Lower lobe of right lung (tissue), 2 donors: ENCODE data around the gene SGSM1. TPM values are rescaled to one million over a fixed set of nuclear protein-coding genes. Genes with fewer than 3 reads are reported as not detected.
A peak's percentile ranks its signal among the peaks of the same experiment; 100 is the strongest.
"Not testable (repeated sequence)": the region's sequence is repeated elsewhere in the genome, so short reads cannot be mapped to it uniquely, and the experiment has no call there.

Source experiments
- ATAC-seq, 2 donors: fragments of 200-7000 bp; cut with Tn5 transposase; one replicate each; pipeline ENCODE4 v1.9.1; 2020 to 2022; ENCODE audit warnings: mild to moderate bottlenecking in 2 of 2, moderate library complexity in 2 of 2
- DNase-seq: peaks from one replicate; pipeline ENCODE4 v3.0.0-alpha.2; 2020
- H3K27ac ChIP-seq: fragments of 200-600 bp; one replicate; pipeline ENCODE4 v1.8.0; 2022
- H3K27me3 ChIP-seq: fragments of 200-600 bp; one replicate; pipeline ENCODE4 v1.8.0; 2022; ENCODE audit warnings: low read depth
- H3K36me3 ChIP-seq: fragments of 200-600 bp; one replicate; pipeline ENCODE4 v1.8.0; 2022; ENCODE audit warnings: mild to moderate bottlenecking
- H3K4me1 ChIP-seq: fragments of 200-600 bp; one replicate; pipeline ENCODE4 v1.8.0; 2022
- H3K4me3 ChIP-seq: fragments of 200-600 bp; one replicate; pipeline ENCODE4 v1.8.0; 2022; ENCODE audit warnings: mild to moderate bottlenecking
- H3K9me3 ChIP-seq: fragments of 200-600 bp; one replicate; pipeline ENCODE4 v1.8.0; 2022
- intact Hi-C: fragments of 100-400 bp; cut with DNase I; formaldehyde crosslinking; loops from one replicate; pipeline ENCODE4 v1.11.0; 2022
- total RNA-seq: library from RNA; stranded (reverse); fragmentation: NEBNext Ultra II Directional; extraction: Animal tissue kit (Norgen Biotek cat#: 25700); gene quantifications from one replicate; pipeline ENCODE4 v1.2.1, GENCODE V29; 2021
- TF ChIP-seq, protein P1 (sequence below): fragments of 200-600 bp; IDR thresholded peaks from one replicate; pipeline ENCODE4 v1.8.0; 2022; ENCODE audit warnings: antibody characterized with exemption, mild to moderate bottlenecking
- donor health status: DM: no; HTN: yes; CAD: no; lungs with severe emphysema.

The SGSM1 gene
- total RNA-seq, 1 donor from 2014 or later, result 2.9 TPM

DNA sequence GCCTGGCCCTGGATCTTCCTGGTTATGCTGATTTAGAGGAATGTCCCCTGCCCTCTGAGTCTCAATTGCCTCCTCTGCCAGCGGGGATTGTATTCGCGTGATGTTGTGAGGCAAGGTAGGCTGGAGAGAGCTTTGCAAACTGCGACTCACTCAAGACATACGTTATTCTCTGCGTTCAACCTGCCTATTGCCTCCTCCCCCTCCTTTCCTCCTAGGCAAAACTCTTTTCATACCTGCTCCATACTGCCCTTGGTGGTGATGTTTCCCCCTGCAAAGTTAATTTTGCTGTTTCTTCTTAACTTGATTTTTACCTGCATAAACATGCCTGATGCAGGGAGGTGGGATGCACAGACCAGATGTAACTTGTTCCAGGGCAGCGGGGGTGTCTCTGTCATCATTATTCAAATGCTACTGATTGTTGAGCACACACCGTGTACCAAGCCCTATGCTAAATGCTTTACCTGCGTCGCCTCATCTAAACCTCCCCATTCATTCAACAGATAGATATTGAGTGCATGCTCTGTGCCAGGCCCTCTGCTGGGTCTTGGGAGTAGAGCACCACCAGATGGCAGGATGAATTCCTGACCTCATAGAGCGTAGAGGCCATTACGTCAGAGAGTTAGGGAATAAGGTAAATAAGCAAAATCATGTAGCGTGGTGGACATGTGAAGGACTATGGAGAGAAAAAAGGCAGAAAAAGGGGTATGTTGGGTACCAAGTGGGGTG is 29.0 kb downstream of the SGSM1 start:
- no peak for ATAC-seq
- TF ChIP-seq, protein P1, sequence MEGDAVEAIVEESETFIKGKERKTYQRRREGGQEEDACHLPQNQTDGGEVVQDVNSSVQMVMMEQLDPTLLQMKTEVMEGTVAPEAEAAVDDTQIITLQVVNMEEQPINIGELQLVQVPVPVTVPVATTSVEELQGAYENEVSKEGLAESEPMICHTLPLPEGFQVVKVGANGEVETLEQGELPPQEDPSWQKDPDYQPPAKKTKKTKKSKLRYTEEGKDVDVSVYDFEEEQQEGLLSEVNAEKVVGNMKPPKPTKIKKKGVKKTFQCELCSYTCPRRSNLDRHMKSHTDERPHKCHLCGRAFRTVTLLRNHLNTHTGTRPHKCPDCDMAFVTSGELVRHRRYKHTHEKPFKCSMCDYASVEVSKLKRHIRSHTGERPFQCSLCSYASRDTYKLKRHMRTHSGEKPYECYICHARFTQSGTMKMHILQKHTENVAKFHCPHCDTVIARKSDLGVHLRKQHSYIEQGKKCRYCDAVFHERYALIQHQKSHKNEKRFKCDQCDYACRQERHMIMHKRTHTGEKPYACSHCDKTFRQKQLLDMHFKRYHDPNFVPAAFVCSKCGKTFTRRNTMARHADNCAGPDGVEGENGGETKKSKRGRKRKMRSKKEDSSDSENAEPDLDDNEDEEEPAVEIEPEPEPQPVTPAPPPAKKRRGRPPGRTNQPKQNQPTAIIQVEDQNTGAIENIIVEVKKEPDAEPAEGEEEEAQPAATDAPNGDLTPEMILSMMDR, result no peak
- Histone ChIP-seq H3K27me3 (no peaks in the 10 kb centered on the region), H3K4me3 (no peak overlapping the region), H3K9me3 (no peaks in the 10 kb centered on the region), H3K36me3 (no peaks in the 10 kb centered on the region), H3K27ac (no peak overlapping the region), H3K4me1 (no peaks in the 10 kb centered on the region)
- intact Hi-C loops, result no loop called here
- DNase-seq, result no peak

DNA sequence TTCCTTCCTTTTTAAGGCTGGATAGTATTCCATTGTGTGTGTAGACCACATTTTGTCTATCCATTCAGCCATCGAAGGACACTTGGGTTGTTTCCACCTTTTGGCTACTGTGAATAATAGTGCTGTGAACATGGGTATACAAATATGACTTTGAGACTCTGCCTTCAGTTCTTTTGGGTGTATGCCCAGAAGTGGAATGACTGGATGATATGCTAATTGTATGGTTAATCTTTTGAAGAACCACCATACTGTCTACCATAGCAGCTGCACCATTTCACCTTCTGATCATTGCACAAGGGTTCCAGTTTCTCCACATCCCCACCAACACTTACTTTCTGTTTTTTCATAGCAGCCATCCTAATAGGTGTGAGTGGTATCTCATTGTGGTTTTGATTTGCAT is 30.3 kb downstream of the SGSM1 start:
- no peak for DNase-seq
- H3K9me3 ChIP-seq, result no peaks in the 10 kb centered on the region
- intact Hi-C loops, result no loop called here
- ATAC-seq, result no peak
- H3K4me1 ChIP-seq, result no peaks in the 10 kb centered on the region
- H3K27ac ChIP-seq, result no peak overlapping the region
- no peaks in the 10 kb centered on the region for H3K27me3 ChIP-seq
- H3K4me3 ChIP-seq, result no peak overlapping the region
- TF ChIP-seq, protein P1, result no peak
- no peaks in the 10 kb centered on the region for H3K36me3 ChIP-seq

DNA sequence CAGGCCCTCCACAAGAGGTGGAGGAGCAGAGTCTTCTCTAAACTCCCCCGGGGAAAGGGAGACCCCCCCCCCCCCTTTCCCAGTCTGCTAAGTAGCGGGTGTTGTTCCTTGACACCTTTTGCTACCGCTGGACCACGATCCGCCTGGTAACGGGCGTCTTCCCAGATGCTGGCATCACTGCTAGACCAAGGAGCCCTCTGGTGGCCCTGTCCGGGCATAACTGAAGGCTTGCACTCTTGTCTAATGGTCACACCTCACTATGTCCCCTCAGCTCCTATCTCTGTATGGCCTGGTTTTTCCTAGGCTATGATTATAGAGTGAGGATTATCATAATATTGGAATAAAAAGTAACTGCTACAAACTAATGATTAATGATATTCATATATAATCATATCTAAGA is 31.5 kb downstream of the SGSM1 start:
- H3K4me3 ChIP-seq, DNase-seq, H3K36me3 ChIP-seq, H3K27ac ChIP-seq, H3K27me3 ChIP-seq, H3K9me3 ChIP-seq, intact Hi-C loops, H3K4me1 ChIP-seq, ATAC-seq: not testable (repeated sequence)

DNA sequence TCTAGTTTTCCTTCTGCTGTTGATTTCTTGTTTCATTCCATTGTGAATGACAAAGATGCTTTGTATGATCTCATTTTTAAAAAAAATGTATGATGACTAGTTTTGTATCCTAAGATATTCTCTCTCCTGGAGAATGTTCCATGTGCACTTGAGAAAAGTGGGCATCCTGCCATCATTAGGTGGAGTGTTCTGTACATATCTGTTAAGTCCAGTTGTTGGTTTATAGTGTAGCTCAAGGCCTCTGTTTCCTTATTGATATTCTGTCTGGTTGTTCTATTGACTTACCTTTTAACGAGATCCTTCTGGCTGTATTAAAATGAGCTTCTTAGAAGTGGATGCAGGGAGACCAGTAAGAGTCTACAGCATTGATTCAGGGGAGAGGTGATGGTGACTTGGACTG is 35.2 kb downstream of the SGSM1 start:
- intact Hi-C loops, result no loop called here
- peak in 1 of 2 donors; percentile 47 for ATAC-seq
- no peaks in the 10 kb centered on the region for H3K36me3 ChIP-seq
- no peaks in the 10 kb centered on the region for H3K9me3 ChIP-seq
- H3K27me3 ChIP-seq, result no peaks in the 10 kb centered on the region
- H3K4me3 ChIP-seq, result no peak overlapping the region
- no peak overlapping the region for H3K27ac ChIP-seq
- TF ChIP-seq, protein P1, result no peak
- peaks cover 3% of the 10 kb centered on the region for H3K4me1 ChIP-seq
- DNase-seq, result no peak

DNA sequence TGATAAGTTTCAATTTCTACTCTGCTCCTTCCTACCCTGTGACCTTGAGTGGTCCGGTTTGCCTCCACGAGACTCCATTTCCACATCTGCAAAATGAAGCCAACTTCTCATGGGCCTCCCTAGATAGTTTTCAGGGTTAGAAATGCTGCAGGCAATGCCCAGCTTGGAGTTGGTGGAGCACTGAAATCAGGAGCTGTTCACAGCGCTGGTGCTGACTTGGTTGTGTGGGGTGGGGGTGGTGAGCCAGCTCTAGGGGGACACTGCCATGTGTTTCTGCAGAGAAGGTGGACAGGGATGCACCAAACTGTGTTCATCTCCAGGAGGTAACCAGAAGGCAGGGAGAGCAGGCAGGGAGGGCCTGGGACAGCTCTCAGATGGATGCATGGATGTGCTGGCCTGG is 37.0 kb downstream of the SGSM1 start:
- Histone ChIP-seq H3K27ac (no peak overlapping the region), H3K27me3 (no peaks in the 10 kb centered on the region), H3K36me3 (no peaks in the 10 kb centered on the region), H3K4me1 (peaks cover 3% of the 10 kb centered on the region), H3K4me3 (no peak overlapping the region), H3K9me3 (no peaks in the 10 kb centered on the region)
- DNase-seq, result no peak
- ATAC-seq, result no peak
- intact Hi-C loops, result no loop called here
- TF ChIP-seq, protein P1, result no peak

DNA sequence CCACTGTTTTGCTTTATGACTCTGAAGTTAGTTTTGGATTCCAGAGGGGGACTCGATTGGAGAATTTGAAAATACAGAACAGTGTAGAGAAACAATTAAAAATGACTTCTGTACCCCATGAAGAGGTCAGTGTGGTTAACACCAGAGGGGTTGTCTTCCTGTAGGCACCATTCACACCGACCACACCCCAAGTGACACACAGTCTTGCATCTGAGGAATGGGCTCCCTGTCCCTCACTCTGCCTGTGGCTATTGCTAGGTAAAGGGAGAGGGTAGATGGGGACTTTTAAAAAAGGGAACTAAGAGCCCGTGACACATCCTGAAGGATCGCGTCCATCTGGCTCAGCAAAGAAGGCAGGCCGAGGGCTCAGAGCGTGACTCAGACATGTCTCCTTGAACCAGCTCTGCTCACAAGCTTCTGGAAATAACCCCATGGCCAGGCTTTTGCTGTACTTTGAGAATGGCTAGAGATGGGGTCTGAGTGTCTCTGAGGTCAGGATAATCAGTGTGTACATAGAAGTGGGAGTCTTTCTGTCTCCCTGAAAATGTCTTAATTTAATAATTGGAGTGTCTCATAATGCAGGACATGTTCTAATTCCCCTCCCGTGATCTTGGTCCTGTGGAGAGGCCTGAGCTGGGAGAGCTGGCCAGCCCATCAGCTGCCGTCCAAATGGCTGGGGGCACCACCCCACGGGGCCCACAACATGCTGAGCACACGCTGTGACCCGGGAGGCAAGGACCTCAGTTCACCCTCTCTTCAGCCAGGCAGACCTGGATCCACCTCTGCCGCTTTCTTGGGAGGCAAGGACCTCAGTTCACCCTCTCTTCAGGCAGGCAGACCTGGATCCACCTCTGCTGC is 39.3 kb downstream of the SGSM1 start:
- TF ChIP-seq, protein P1, result no peak
- no peaks in the 10 kb centered on the region for H3K9me3 ChIP-seq
- H3K4me1 ChIP-seq, result peaks cover 3% of the 10 kb centered on the region
- H3K27me3 ChIP-seq, result no peaks in the 10 kb centered on the region
- intact Hi-C loops, result no loop called here
- ATAC-seq, result peak in 1 of 2 donors; percentile 21
- H3K4me3 ChIP-seq, result no peak overlapping the region
- DNase-seq, result no peak
- no peak overlapping the region for H3K27ac ChIP-seq
- H3K36me3 ChIP-seq, result no peaks in the 10 kb centered on the region
